GM12873 (cell line): Measurements from ENCODE around the gene AAMDC.
A peak's percentile ranks its signal among the peaks of the same experiment; 100 is the strongest.

Experiments used
- TF ChIP-seq, protein P1 (sequence below): IDR thresholded peaks from 2 replicates; pipeline ENCODE4 v1.5.1; 2012; ENCODE audit warnings: low read depth, mild to moderate bottlenecking, moderate library complexity, low read length, control low read depth; ENCODE audit not compliant: insufficient read depth; ENCODE audit errors: missing control alignments

AAMDC gene

DNA sequence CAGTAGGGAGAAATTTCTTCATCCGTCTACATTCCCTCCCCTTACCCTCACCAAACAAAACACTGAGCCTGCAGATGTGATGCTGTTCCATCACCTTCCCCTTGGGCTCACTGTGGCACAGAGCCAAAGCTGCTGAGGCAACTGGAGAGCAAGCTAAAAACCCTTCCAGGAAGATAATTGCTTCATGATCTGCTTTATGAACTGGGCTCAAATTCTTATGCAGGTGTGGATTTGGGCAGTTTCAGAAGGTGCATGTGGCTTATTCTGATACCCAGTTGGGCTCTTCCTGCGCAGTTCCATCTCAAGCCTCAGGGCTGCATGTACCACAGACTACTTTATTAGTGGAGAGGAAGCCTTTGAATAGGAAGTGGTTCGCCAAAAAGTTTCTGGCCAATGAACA, 58.3 kb downstream of the AAMDC start:
- TF ChIP-seq, protein P1, sequence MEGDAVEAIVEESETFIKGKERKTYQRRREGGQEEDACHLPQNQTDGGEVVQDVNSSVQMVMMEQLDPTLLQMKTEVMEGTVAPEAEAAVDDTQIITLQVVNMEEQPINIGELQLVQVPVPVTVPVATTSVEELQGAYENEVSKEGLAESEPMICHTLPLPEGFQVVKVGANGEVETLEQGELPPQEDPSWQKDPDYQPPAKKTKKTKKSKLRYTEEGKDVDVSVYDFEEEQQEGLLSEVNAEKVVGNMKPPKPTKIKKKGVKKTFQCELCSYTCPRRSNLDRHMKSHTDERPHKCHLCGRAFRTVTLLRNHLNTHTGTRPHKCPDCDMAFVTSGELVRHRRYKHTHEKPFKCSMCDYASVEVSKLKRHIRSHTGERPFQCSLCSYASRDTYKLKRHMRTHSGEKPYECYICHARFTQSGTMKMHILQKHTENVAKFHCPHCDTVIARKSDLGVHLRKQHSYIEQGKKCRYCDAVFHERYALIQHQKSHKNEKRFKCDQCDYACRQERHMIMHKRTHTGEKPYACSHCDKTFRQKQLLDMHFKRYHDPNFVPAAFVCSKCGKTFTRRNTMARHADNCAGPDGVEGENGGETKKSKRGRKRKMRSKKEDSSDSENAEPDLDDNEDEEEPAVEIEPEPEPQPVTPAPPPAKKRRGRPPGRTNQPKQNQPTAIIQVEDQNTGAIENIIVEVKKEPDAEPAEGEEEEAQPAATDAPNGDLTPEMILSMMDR, result peak; percentile 22

DNA sequence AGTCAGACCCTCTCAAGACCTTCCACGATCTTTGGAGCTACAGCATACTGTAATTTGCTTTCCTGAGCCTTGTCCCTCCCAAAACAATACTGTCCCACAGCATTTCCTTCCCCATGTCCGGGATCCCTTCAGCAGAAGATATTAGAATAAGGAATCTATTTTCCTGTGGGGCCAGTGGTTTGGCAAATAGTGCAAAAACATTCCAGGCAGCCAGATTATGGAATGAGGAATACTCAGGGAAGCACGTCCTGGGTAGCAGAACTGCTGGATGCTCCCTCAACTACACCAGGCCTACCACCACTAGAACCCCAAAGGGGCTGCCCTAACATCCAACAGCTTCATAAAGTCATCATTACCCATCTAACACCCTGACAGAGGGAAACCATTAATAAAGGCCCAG, 61.5 kb downstream of the AAMDC start:
- TF ChIP-seq, protein P1, result no peak

DNA sequence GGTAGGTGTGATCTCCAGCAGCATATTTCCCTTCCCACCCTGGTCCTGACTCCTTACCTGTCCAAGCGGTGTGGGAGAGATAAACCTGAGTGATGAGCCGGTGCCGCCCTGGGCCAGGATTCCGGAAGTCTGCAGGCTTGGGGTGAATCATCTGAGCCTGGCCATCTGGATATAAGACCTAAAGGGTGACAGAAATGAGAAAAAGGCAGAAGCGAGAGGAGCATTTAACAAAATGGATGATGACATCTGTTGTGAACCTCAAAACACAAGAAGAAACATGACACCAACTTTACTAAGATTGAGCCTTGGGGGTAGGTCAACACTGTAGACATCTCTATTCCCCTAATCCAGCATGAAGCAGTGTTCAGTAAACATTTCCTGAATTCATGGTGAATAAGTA, 62.8 kb downstream of the AAMDC start:
- TF ChIP-seq, protein P1, result no peak

DNA sequence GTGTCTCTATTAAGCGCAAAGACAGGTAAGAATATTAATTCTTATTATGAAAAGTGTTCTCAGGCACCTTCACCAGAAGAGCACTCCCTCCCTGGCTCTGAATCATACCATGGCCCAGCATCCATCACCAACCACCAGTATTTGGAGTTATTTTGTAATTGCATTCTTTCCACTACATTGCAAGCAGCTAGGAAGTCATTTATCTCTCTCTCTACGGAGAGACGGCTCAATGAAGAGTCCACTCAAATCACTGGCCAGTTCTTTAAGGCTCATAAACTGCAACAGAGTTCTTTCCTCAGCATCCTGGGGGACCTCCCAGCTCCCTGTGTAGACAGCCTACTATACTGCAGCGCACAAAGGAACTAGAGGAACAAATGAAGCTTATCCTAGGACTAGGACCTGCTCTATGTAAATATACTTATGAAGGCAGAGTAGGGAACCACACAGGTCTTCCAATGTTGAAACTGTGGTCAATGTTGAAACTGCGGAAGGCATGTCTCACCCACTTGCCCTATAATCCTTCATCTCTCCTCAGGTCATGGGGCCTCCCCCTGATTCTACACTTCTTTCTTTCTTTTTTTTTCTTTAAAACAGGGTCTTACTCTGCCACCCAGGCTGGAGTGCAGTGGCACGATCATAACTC, 63.4 kb downstream of the AAMDC start:
- TF ChIP-seq, protein P1, result no peak

DNA sequence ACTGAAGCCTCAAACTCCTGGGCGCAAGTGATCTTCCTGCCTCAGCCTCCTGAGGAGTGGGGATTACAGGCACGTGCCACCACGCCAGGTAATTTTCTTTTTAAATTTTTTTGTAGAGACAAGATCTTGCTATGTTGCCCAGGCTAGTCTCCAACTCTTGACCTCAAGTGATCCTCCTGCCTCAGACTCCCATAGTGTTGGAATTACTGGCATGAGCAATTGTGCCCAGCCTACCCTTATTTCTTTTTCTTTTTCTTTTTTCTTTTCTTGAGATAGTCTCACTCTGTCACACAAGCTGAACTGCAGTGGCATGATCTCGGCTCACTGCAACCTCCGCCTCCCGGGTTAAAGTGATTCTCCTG, 63.9 kb downstream of the AAMDC start:
- TF ChIP-seq, protein P1, result no peak

DNA sequence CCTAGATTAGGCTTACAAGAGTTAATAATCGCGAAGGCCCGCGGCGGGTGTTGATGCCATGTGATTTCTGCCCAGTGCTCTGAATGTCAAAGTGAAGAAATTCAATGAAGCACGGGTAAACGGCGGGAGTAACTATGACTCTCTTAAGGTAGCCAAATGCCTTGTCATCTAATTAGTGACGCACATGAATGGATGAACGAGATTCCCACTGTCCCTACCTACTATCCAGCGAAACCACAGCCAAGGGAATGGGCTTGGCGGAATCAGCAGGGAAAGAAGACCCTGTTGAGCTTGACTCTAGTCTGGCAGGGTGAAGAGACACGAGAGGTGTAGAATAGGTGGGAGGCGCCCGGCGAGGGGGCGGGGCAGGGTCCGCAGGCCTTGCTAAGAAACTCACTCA, 65.5 kb downstream of the AAMDC start:
- TF ChIP-seq, protein P1, result no peak

DNA sequence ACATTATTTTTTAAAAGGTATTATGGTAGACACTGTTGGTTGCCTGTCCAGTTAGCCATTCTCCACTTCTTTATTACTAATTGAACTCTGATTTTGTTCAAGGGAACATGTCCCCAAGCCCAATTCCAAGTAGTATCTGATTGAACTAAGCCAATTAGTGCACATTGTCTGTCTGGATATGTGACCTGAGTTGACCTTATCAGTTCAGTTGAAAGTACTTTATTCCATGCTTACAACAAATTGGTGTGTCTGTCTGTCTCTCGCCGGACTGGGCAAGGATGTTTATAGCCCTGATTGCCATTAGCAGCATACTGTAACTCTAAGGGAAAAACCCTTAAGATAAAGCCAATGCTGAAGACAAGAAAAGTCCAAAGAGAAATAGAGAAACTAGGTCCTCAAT, 87.9 kb downstream of the AAMDC start:
- TF ChIP-seq, protein P1, result no peak
